Lower lobe of right lung (tissue), 2 donors: ENCODE measurements around the gene ABCC10. TPM values are rescaled to one million over a fixed set of nuclear protein-coding genes. Genes with fewer than 3 reads are reported as not detected.

ENCODE experiments used
- ATAC-seq, 2 donors: fragments of 200-7000 bp; cut with Tn5 transposase; one replicate each; pipeline ENCODE4 v1.9.1; 2020 to 2022; ENCODE audit warnings: mild to moderate bottlenecking in 2 of 2, moderate library complexity in 2 of 2
- DNase-seq: peaks from one replicate; pipeline ENCODE4 v3.0.0-alpha.2; 2020
- H3K27ac ChIP-seq: fragments of 200-600 bp; one replicate; pipeline ENCODE4 v1.8.0; 2022
- H3K27me3 ChIP-seq: fragments of 200-600 bp; one replicate; pipeline ENCODE4 v1.8.0; 2022; ENCODE audit warnings: low read depth
- H3K36me3 ChIP-seq: fragments of 200-600 bp; one replicate; pipeline ENCODE4 v1.8.0; 2022; ENCODE audit warnings: mild to moderate bottlenecking
- H3K4me1 ChIP-seq: fragments of 200-600 bp; one replicate; pipeline ENCODE4 v1.8.0; 2022
- H3K4me3 ChIP-seq: fragments of 200-600 bp; one replicate; pipeline ENCODE4 v1.8.0; 2022; ENCODE audit warnings: mild to moderate bottlenecking
- H3K9me3 ChIP-seq: fragments of 200-600 bp; one replicate; pipeline ENCODE4 v1.8.0; 2022
- CTCF ChIP-seq: fragments of 200-600 bp; IDR thresholded peaks from one replicate; pipeline ENCODE4 v1.8.0; 2022; ENCODE audit warnings: antibody characterized with exemption, mild to moderate bottlenecking
- intact Hi-C: fragments of 100-400 bp; cut with DNase I; formaldehyde crosslinking; loops from one replicate; pipeline ENCODE4 v1.11.0; 2022
- total RNA-seq: library from RNA; stranded (reverse); fragmentation: NEBNext Ultra II Directional; extraction: Animal tissue kit (Norgen Biotek cat#: 25700); gene quantifications from one replicate; pipeline ENCODE4 v1.2.1, GENCODE V29; 2021
- donor health status: DM: no; HTN: yes; CAD: no; lungs with severe emphysema.

ABCC10 gene
- total RNA-seq, 1 donor from 2014 or later = 34.4 TPM

GRCh38 chr6:43451939-43452338 lies 24.6 kb downstream of the ABCC10 start:
- Histone ChIP-seq H3K9me3 (no peaks in the 10 kb centered on the region), H3K27ac (no peak overlapping the region), H3K4me3 (no peak overlapping the region), H3K4me1 (peaks cover 11% of the 10 kb centered on the region), H3K36me3 (peaks cover 64% of the 10 kb centered on the region), H3K27me3 (peaks cover 21% of the 10 kb centered on the region)
- TF ChIP-seq CTCF = no peak
- DNase-seq (no peak), ATAC-seq (no peak)
- intact Hi-C loops = no loop called here

DNA sequence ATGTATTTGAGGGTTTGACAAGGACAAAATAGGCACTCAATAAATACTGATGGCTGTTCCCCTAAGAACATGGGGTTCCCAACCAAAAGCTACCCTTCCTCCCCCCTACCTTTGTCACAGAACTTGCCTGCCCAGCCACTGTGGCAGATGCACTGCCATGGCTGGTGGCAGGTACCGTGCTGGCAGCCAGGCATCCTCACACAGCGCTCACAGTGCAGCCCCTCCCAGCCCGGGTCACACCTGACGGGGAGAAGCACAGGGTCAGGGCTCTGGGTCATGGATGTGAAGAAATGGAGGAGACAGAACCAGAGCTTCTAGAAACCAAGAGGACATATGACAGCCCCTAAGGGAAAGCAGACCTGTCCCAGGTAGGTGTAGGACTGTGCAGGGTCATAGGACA lies 25.6 kb downstream of the ABCC10 start:
- no peak for ATAC-seq
- Histone ChIP-seq H3K36me3 (peaks cover 54% of the 10 kb centered on the region), H3K27ac (no peak overlapping the region), H3K27me3 (peaks cover 29% of the 10 kb centered on the region), H3K4me1 (peaks cover 11% of the 10 kb centered on the region), H3K9me3 (no peaks in the 10 kb centered on the region), H3K4me3 (no peak overlapping the region)
- intact Hi-C loops = no loop called here
- no peak for TF ChIP-seq CTCF
- no peak for DNase-seq

DNA sequence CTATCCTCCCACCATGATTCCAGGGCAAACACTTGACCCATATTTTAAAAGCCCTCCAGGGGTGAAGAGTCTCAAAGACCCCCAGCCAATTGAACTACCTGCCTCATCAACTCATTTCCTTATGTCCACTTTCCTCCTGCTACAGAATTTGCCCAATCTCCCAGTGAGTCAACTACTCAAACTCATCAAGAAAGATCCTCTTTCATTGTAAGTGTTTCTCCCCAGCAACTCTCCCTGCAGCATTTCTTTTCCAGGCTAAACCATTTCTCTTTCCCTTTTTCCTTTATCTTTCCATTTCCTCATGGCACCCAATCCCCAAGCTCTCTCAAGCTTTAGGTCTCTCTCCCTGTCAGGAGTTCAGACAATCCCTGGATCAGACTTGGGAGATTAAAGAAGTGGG lies 26.5 kb downstream of the ABCC10 start:
- H3K36me3 ChIP-seq = peaks cover 45% of the 10 kb centered on the region
- H3K27ac ChIP-seq = no peak overlapping the region
- no peak for ATAC-seq
- H3K4me3 ChIP-seq = no peak overlapping the region
- peaks cover 11% of the 10 kb centered on the region for H3K4me1 ChIP-seq
- H3K9me3 ChIP-seq = no peaks in the 10 kb centered on the region
- no peak for DNase-seq
- H3K27me3 ChIP-seq = peaks cover 34% of the 10 kb centered on the region
- TF ChIP-seq CTCF = no peak
- intact Hi-C loops = no loop called here

DNA sequence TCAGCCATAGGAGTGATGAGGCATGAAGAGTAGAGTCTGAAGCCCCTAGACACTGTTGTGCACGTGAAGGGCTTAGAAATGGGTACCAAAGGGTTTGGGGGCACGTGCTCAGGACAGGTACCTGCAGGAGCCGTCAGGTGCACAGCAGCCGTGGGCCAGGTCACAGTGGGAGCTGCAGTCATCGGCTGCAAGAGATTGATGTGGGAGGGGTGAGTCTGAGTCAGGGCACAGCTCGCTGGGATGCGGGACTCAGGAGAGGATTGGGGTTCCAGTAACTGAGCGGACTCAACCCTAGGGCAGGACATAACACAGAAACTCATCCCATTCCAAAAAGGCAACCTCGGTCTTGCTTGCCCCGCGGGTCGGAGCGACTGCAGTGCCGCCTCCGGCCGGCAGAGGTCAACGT lies 27.0 kb downstream of the ABCC10 start:
- Histone ChIP-seq H3K36me3 (peaks cover 40% of the 10 kb centered on the region), H3K27ac (no peak overlapping the region), H3K9me3 (no peaks in the 10 kb centered on the region), H3K4me3 (peak overlapping the region; percentile 55), H3K27me3 (peaks cover 34% of the 10 kb centered on the region), H3K4me1 (peaks cover 11% of the 10 kb centered on the region)
- DNase-seq (no peak), ATAC-seq (peak; percentile 2 to 14)
- intact Hi-C loops = no loop called here
- peak; percentile 97 for TF ChIP-seq CTCF

DNA sequence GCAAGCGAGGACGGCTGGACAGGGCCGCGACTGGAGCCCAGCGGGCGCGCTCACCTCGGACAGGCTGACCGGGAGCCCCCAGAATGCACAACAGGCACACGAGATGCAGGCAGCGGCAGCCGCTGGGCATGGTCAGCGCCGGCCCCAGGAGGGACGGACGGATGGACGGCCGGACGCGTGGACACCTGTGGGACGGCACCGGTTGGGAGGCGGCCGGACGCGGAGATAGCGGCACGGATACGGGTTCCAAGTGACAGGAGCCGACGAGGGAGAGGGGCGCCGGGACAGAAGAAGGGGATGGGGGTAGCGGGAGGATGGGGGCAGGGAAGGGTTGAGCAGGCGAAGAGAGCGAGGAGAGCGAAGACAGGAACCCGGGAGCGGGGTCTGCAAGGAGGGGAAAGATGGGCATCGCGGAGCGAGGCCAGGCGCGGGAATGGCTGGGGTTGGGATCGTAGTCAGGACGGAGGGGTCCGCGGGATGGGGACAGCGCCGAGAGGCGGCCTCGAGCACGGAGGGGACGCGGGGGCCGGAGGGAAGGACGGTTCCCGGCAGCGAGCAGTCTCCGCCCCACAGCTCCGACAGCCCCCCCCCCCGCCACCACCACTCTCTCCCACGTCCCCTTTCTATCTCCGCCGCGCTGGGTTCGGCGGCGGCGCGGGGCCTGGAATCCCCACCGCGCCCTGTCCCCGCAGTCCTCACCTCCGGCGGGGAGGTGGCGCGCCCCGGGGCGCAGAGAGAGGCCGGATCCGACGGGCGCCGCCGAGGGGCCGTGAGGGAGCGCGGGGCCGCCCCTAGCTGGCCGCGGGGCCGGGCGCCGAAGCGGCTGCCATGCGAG lies 27.6 kb downstream of the ABCC10 start:
- peak overlapping the region; percentile 55 for H3K4me3 ChIP-seq
- ATAC-seq (peak; percentile 94 to 96), DNase-seq (peak; percentile 91)
- peak; percentile 4 for TF ChIP-seq CTCF
- intact Hi-C loops = no loop called here
- no peak overlapping the region for H3K27ac ChIP-seq
- H3K36me3 ChIP-seq = peaks cover 34% of the 10 kb centered on the region
- no peaks in the 10 kb centered on the region for H3K9me3 ChIP-seq
- H3K27me3 ChIP-seq = peaks cover 35% of the 10 kb centered on the region
- H3K4me1 ChIP-seq = peaks cover 11% of the 10 kb centered on the region
